SU-DHL-6 (cell line): Measurements from ENCODE around the gene LPCAT1.

ENCODE experiments used
- H2AFZ ChIP-seq: fragments of 200-600 bp; sonication (generic); 2 replicates; pipeline ENCODE4 v1.6.1; 2014; ENCODE audit warnings: low read depth, mild to moderate bottlenecking, moderate library complexity, mixed read lengths, antibody characterized with exemption, low read length; ENCODE audit not compliant: severe bottlenecking
- H3F3A ChIP-seq: fragments of 200-600 bp; shearing (Covaris generic); 2 replicates; pipeline ENCODE4 v1.6.0; 2016; ENCODE audit warnings: antibody characterized with exemption, mild to moderate bottlenecking; ENCODE audit not compliant: insufficient read depth
- H3K27ac ChIP-seq: fragments of 200-600 bp; sonication (generic); 2 replicates; pipeline ENCODE4 v1.5.1; 2016; ENCODE audit warnings: low read depth, mild to moderate bottlenecking, low read length, moderate library complexity, mixed read lengths
- H3K27me3 ChIP-seq: fragments of 200-600 bp; sonication (generic), shearing (Covaris generic); 2 replicates; pipeline ENCODE4 v1.6.0; 2014; ENCODE audit warnings: mild to moderate bottlenecking, low read length
- H3K36me3 ChIP-seq: fragments of 200-600 bp; sonication (generic); 2 replicates; pipeline ENCODE4 v1.6.1; 2014; ENCODE audit warnings: mild to moderate bottlenecking, low read length, mixed read lengths
- H3K4me2 ChIP-seq: fragments of 300-600, 200-600 bp; shearing (Covaris generic), sonication (generic); 2 replicates; pipeline ENCODE4 v1.6.0; 2014; ENCODE audit warnings: low read length, low read depth, mild to moderate bottlenecking; ENCODE audit not compliant: poor library complexity, severe bottlenecking
- H3K4me3 ChIP-seq: fragments of 200-600 bp; sonication (generic); 2 replicates; pipeline ENCODE4 v1.5.1; 2014; ENCODE audit warnings: antibody characterized with exemption, low read length, mild to moderate bottlenecking, mixed read lengths; ENCODE audit not compliant: insufficient read depth, poor library complexity, severe bottlenecking
- H3K79me2 ChIP-seq: fragments of 200-600 bp; sonication (generic); 2 replicates; pipeline ENCODE4 v1.6.1; 2014; ENCODE audit warnings: mild to moderate bottlenecking, low read length, moderate library complexity; ENCODE audit not compliant: insufficient read depth
- H3K9ac ChIP-seq: fragments of 200-600 bp; sonication (generic); 2 replicates; pipeline ENCODE4 v1.7.0; 2014; ENCODE audit warnings: mild to moderate bottlenecking, low read length
- H3K9me2 ChIP-seq: fragments of 200-600 bp; sonication (generic); replicated peaks from 2 replicates; pipeline ENCODE4 v1.6.1; 2014; ENCODE audit warnings: low read length; ENCODE audit not compliant: insufficient read depth
- H3K9me3 ChIP-seq: fragments of 200-600 bp; sonication (generic); 2 replicates; pipeline ENCODE4 v1.6.1; 2014; ENCODE audit warnings: low read length, mixed read lengths; ENCODE audit not compliant: insufficient read depth
- H4K20me1 ChIP-seq: fragments of 200-600 bp; sonication (generic); 2 replicates; pipeline ENCODE4 v1.6.1; 2014; ENCODE audit warnings: low read depth, mild to moderate bottlenecking, antibody characterized with exemption, low read length, moderate library complexity, mixed read lengths
- CTCF ChIP-seq: fragments of 200-600 bp; sonication (generic); IDR thresholded peaks from one replicate; pipeline ENCODE4 v1.5.1; 2017; ENCODE audit warnings: antibody characterized with exemption, mild to moderate bottlenecking, low read length, moderate library complexity; ENCODE audit not compliant: insufficient read depth, poor library complexity, severe bottlenecking
- EZH2phosphoT487 ChIP-seq: fragments of 200-600 bp; sonication (generic), shearing (Covaris generic); conservative IDR thresholded peaks from 2 replicates; pipeline ENCODE4 v1.6.1; 2018; ENCODE audit warnings: mild to moderate bottlenecking, antibody characterized with exemption, low read length, moderate library complexity, mixed read lengths

LPCAT1 gene

DNA sequence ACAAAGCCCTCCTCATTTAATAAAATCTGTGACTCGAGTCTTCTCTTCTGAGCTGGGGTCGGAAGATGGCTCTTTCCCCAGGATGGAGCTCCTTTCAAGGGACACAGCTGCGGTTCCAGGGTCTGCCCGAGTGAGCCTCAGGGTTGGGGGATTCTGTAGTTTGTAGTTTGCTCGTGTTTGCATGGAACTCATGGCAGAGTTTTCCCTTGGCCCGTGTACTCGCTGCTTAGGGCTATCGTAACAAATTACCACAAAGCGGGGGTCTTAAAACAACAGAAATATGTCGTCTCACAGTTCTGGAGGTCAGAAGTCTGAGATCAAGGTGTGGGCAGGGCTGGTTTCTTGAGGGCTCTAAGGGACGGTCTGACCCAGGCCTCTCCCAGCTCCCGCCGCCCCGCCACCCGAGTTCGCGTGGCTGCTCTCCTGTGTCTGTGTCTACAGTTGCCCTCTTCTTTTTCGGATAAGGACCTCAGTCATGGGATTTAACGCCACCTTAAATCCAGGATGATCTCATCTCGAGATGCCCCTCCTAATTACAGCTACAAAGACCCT, 13.9 kb upstream of the LPCAT1 start:
- Histone ChIP-seq H3K4me3 (no peak overlapping the region), H3K9me2 (no peaks in the 10 kb centered on the region), H2AFZ (no peak overlapping the region), H3K27me3 (no peaks in the 10 kb centered on the region), H3K79me2 (no peaks in the 10 kb centered on the region), H3K4me2 (no peak overlapping the region), H4K20me1 (no peaks in the 10 kb centered on the region), H3K9ac (no peak overlapping the region), H3K27ac (no peak overlapping the region), H3K9me3 (no peaks in the 10 kb centered on the region), H3K36me3 (no peaks in the 10 kb centered on the region), H3F3A (0 out of 2 replicates have a peak, but pooled peaks cover under 1% of the 10 kb centered on the region)
- TF ChIP-seq CTCF, result no peak
- no peak for TF ChIP-seq EZH2phosphoT487

GRCh38 chr5:1536871-1537602, 13.3 kb upstream of the LPCAT1 start:
- peaks cover 3% of the 10 kb centered on the region; the same call in 1 of the 2 replicates for H3F3A ChIP-seq
- H3K9me3 ChIP-seq, result no peaks in the 10 kb centered on the region
- H3K4me3 ChIP-seq, result peak overlapping the region; percentile 23
- TF ChIP-seq EZH2phosphoT487 (no peak), CTCF (no peak)
- H3K9ac ChIP-seq, result peak overlapping the region; percentile 20; the same call in 1 of the 2 replicates
- no peaks in the 10 kb centered on the region for H3K9me2 ChIP-seq
- no peaks in the 10 kb centered on the region for H3K27me3 ChIP-seq
- H3K27ac ChIP-seq, result no peak overlapping the region
- no peaks in the 10 kb centered on the region for H3K79me2 ChIP-seq
- H4K20me1 ChIP-seq, result no peaks in the 10 kb centered on the region
- peak overlapping the region; percentile 65 for H2AFZ ChIP-seq
- H3K36me3 ChIP-seq, result no peaks in the 10 kb centered on the region
- H3K4me2 ChIP-seq, result peak overlapping the region; percentile 62

- no peak overlapping the region for H3K27ac ChIP-seq
- peak overlapping the region; percentile 23 for H3K4me3 ChIP-seq
- H3K9me3 ChIP-seq, result no peaks in the 10 kb centered on the region
- H2AFZ ChIP-seq, result peak overlapping the region; percentile 65
- TF ChIP-seq CTCF, result no peak
- no peak for TF ChIP-seq EZH2phosphoT487
- H3K9ac ChIP-seq, result peak overlapping the region; percentile 20; the same call in 1 of the 2 replicates
- no peaks in the 10 kb centered on the region for H3K9me2 ChIP-seq
- no peaks in the 10 kb centered on the region for H3K27me3 ChIP-seq
- no peaks in the 10 kb centered on the region for H4K20me1 ChIP-seq
- H3K36me3 ChIP-seq, result no peaks in the 10 kb centered on the region
- peaks cover 3% of the 10 kb centered on the region; the same call in 1 of the 2 replicates for H3F3A ChIP-seq
- peak overlapping the region; percentile 62 for H3K4me2 ChIP-seq
- no peaks in the 10 kb centered on the region for H3K79me2 ChIP-seq
Observed at GRCh38 chr5:1536322-1536845, 12.6 kb upstream of the LPCAT1 start.
